Mucosa of gallbladder (tissue), 1 donor: Measurements from ENCODE around the gene S1PR2. TPM values are rescaled to one million over a fixed set of nuclear protein-coding genes. Genes with fewer than 3 reads are reported as not detected.
"Not testable (repeated sequence)": the region's sequence is repeated elsewhere in the genome, so short reads cannot be mapped to it uniquely, and the experiment has no call there.

Source experiments
- DNase-seq: peaks from one replicate; pipeline ENCODE4 v3.0.0-alpha.2; 2020; ENCODE audit warnings: low spot score
- total RNA-seq: library from RNA; stranded (reverse); gene quantifications from one replicate; pipeline ENCODE4 v1.2.1, GENCODE V29; 2021
- donor health status: DM: no; HTN: no; CAD: no.

Gene S1PR2
- total RNA-seq, 1 donor from 2014 or later = 9.5 TPM

- DNase-seq = no peak
Measured at GRCh38 chr19:10224337-10224736, 6.8 kb downstream of the S1PR2 start.

GRCh38 chr19:10223488-10224213 is 7.5 kb downstream of the S1PR2 start:
- DNase-seq = no peak

GRCh38 chr19:10222201-10222890 is 8.8 kb downstream of the S1PR2 start:
- no peak for DNase-seq

GRCh38 chr19:10220695-10221094 is 10.4 kb downstream of the S1PR2 start:
- DNase-seq = no peak

- no peak for DNase-seq
Measured at GRCh38 chr19:10219678-10220077, 11.5 kb downstream of the S1PR2 start.

GRCh38 chr19:10217085-10217484 is 14.0 kb downstream of the S1PR2 start:
- no peak for DNase-seq

GRCh38 chr19:10214784-10215183 is 16.3 kb downstream of the S1PR2 start:
- DNase-seq = no peak

GRCh38 chr19:10211691-10212090 is 19.4 kb downstream of the S1PR2 start:
- DNase-seq = no peak

GRCh38 chr19:10211061-10211460 is 20.1 kb downstream of the S1PR2 start:
- no peak for DNase-seq

GRCh38 chr19:10209315-10209714 is 21.8 kb downstream of the S1PR2 start:
- no peak for DNase-seq

- no peak for DNase-seq
Measured at GRCh38 chr19:10207026-10207425, 24.1 kb downstream of the S1PR2 start.

GRCh38 chr19:10206226-10206885 is 24.8 kb downstream of the S1PR2 start:
- no peak for DNase-seq

- no peak for DNase-seq
Measured at GRCh38 chr19:10205636-10206035, 25.5 kb downstream of the S1PR2 start.

GRCh38 chr19:10203686-10204085 is 27.4 kb downstream of the S1PR2 start:
- no peak for DNase-seq

- DNase-seq = no peak
Measured at GRCh38 chr19:10201176-10201575, 30.0 kb downstream of the S1PR2 start.

GRCh38 chr19:10200101-10200500 is 31.0 kb downstream of the S1PR2 start:
- not testable (repeated sequence) for DNase-seq

- not testable (repeated sequence) for DNase-seq
Measured at GRCh38 chr19:10198889-10199644, 32.1 kb downstream of the S1PR2 start.

- no peak for DNase-seq
Measured at GRCh38 chr19:10195199-10195519, 36.0 kb downstream of the S1PR2 start.

GRCh38 chr19:10194500-10195198 is 36.5 kb downstream of the S1PR2 start, which contains the start of gene DNMT1:
DNMT1 (minus strand) TSS chr19:10194953; CDS start chr19:10194899, 54 bp downstream.
- peak; percentile 95 for DNase-seq

GRCh38 chr19:10193790-10194499 is 37.2 kb downstream of the S1PR2 start:
- DNase-seq = no peak

GRCh38 chr19:10192922-10193321 is 38.2 kb downstream of the S1PR2 start:
- no peak for DNase-seq
